Lower leg skin (tissue), 4 donors: ENCODE measurements around the gene NFATC2. TPM values are rescaled to one million over a fixed set of nuclear protein-coding genes. Genes with fewer than 3 reads are reported as not detected.

Experiments
- DNase-seq, 2 donors: peaks; one replicate each; pipeline ENCODE4 v3.0.0-alpha.2; 2019; ENCODE audit warnings: low spot score in 2 of 2
- H3K4me3 ChIP-seq: fragments of 200-600 bp; sonication (generic); 2 replicates; pipeline ENCODE4 v1.5.1; 2017; ENCODE audit warnings: mild to moderate bottlenecking, low read depth; ENCODE audit not compliant: poor library complexity, severe bottlenecking
- CTCF ChIP-seq, 3 donors: fragments of 450-650 bp; IDR thresholded peaks; one replicate each; pipeline ENCODE4 v1.5.1; 2016; ENCODE audit warnings: antibody characterized with exemption in 3 of 3, mild to moderate bottlenecking in 3 of 3, moderate library complexity in 2 of 3
- POLR2A ChIP-seq, 2 donors: fragments of 450-650 bp; IDR thresholded peaks; one replicate each; pipeline ENCODE4 v1.6.1; 2016 to 2017; ENCODE audit warnings: antibody characterized with exemption in 2 of 2, mild to moderate bottlenecking in 1 of 2, moderate library complexity in 1 of 2
- WGBS, 2 donors: methylation state at CpG; one replicate each; pipeline ENCODE4 v1.1.5; 2018; 5-methylcytosine and 5-hydroxymethylcytosine counted together
- intact Hi-C: fragments of 100-400 bp; cut with DNase I; formaldehyde crosslinking; loops from one replicate; pipeline ENCODE4 v1.15.0; 2023; ENCODE audit warnings: low total_unique reads
- total RNA-seq, 4 donors: library from RNA; depleted of rRNA; stranded (reverse); fragments of >200 nt; gene quantifications; one replicate each; pipeline ENCODE4 v1.1.0, GENCODE V29; 2016

The NFATC2 gene
- total RNA-seq, 4 donors from 2014 or later, result 4.0 to 10.4 (median 5.1) TPM

GRCh38 chr20:51488331-51488730, 54.2 kb downstream of the NFATC2 start:
- DNase-seq, result no peak
- intact Hi-C loops, result no loop called here
- 86 to 87% methylated on average over 5 of the region's 5 CpGs for WGBS, 2 donors
- no peak for TF ChIP-seq POLR2A (IDR thresholded peaks at IDR 0.05)
- TF ChIP-seq CTCF (IDR thresholded peaks at IDR 0.05), result no peak
- no peak overlapping the region for H3K4me3 ChIP-seq

DNA sequence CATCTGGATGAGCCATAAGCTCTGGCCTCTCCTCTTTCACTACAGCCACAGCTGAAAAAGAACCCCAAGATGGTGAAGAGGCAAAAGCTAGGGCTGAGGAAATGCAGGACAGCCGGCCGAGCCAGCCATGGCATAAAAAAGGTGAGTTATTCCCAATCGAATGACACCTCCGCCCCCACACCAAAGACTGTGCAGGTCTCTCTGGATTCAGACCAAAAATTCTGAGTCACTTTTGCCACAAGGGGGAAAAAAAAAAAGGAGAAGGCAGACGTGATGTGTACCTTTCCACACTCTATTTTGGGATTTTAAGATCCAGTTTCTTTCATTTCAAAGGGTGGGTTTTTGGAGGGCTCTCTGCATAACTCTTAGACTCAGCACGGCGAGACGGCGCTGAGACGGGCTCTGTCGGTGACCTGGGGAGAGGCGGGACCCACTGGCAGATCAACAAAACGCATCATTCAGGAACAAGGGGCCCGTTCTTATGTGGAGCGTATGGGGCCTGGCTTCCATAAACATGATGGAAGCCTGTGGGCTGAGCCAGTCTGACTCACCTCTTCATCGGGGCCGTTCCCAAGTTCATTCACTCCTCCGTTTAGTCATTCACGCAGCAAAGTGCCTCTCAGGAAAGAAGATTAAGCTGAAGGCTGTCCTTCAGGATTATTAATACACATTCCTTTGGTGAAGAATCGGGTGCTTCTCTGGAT, 54.8 kb downstream of the NFATC2 start:
- H3K4me3 ChIP-seq, result no peak overlapping the region
- WGBS, 2 donors, result 55 to 66% methylated on average over 20 of the region's 20 CpGs
- intact Hi-C loops, result no loop called here
- TF ChIP-seq CTCF (IDR thresholded peaks at IDR 0.05) (no peak), POLR2A (IDR thresholded peaks at IDR 0.05) (no peak)
- DNase-seq, result no peak

GRCh38 chr20:51487076-51487475, 55.4 kb downstream of the NFATC2 start:
- 67 to 83% methylated on average over 7 of the region's 7 CpGs for WGBS, 2 donors
- TF ChIP-seq CTCF (IDR thresholded peaks at IDR 0.05) (no peak), POLR2A (IDR thresholded peaks at IDR 0.05) (no peak)
- no peak for DNase-seq
- no peak overlapping the region for H3K4me3 ChIP-seq
- intact Hi-C loops, result no loop called here

- 75 to 91% methylated on average over 12 of the region's 12 CpGs for WGBS, 2 donors
- intact Hi-C loops, result no loop called here
- TF ChIP-seq POLR2A (IDR thresholded peaks at IDR 0.05), result no peak
- no peak for TF ChIP-seq CTCF (IDR thresholded peaks at IDR 0.05)
- no peak for DNase-seq
- H3K4me3 ChIP-seq, result no peak overlapping the region
These were observed 56.1 kb downstream of the NFATC2 start for GRCh38 chr20:51486197-51487005.

DNA sequence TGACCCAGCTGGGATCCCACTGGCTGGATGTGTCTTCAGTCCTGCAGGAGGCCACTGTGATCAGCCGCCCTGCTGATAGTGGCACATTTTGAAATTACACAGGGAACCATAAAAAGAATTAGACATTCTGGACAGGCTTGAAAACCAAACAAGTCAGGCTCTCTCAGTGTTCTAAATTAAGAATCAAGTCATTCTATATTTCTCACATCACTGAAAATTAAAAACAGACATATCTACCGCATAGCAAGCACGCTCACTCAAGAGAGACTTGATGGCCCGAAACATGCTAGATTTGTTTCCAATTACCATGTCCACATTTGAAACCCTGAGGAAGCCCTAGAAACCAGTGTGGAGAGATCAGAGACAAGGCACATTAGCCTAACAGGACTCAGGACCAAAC, 57.7 kb downstream of the NFATC2 start:
- 86 to 87% methylated on average over 4 of the region's 4 CpGs for WGBS, 2 donors
- H3K4me3 ChIP-seq, result no peak overlapping the region
- intact Hi-C loops, result no loop called here
- TF ChIP-seq CTCF (IDR thresholded peaks at IDR 0.05) (no peak), POLR2A (IDR thresholded peaks at IDR 0.05) (no peak)
- no peak for DNase-seq
